MCF 10A (cell line): ENCODE data around the gene GNLY. TPM values are rescaled to one million over a fixed set of nuclear protein-coding genes. Genes with fewer than 3 reads are reported as not detected.
"Not testable (repeated sequence)": the region's sequence is repeated elsewhere in the genome, so short reads cannot be mapped to it uniquely, and the experiment has no call there.

ENCODE experiments used
- BruUV-seq: library from RNA; stranded (reverse); fragments of 400-500 nt; replicated peaks from 2 replicates; lab custom pipeline; 2021; lab: Mats Ljungman, UMichigan
- CTCF ChIA-PET: fragments of 300-600 bp; sonication (Branson Sonifier 250); formaldehyde crosslinking; extraction: SDS; loops from one replicate; lab custom pipeline; 2021; ENCODE audit warnings: antibody characterized with exemption, inconsistent platforms; lab: Yijun Ruan, JAX
- POLR2A ChIA-PET: fragments of 300-600, 350-650 bp; sonication (Branson Sonifier 250); formaldehyde crosslinking; extraction: SDS; loops from one replicate; lab custom pipeline; 2020; ENCODE audit warnings: antibody characterized with exemption, inconsistent platforms; lab: Yijun Ruan, JAX
- DNase-seq: peaks from one replicate; pipeline ENCODE4 v3.0.0-alpha.2; 2018; ENCODE audit not compliant: unreplicated experiment
- H3K27ac Mint-ChIP-seq: one replicate; pipeline ENCODE4 v1.8.0; 2022; ENCODE audit warnings: mild to moderate bottlenecking, low read depth, mixed read lengths; ENCODE audit not compliant: unreplicated experiment
- H3K27me3 Mint-ChIP-seq: one replicate; pipeline ENCODE4 v1.8.0; 2022; ENCODE audit warnings: mixed read lengths; ENCODE audit not compliant: insufficient read depth, unreplicated experiment
- H3K36me3 Mint-ChIP-seq: one replicate; pipeline ENCODE4 v1.8.0; 2022; ENCODE audit warnings: mild to moderate bottlenecking, moderate library complexity, mixed read lengths; ENCODE audit not compliant: insufficient read depth, unreplicated experiment
- H3K4me1 Mint-ChIP-seq: one replicate; pipeline ENCODE4 v1.8.0; 2022; ENCODE audit warnings: mixed read lengths; ENCODE audit not compliant: insufficient read depth, unreplicated experiment
- H3K4me3 Mint-ChIP-seq: one replicate; pipeline ENCODE4 v1.8.0; 2022; ENCODE audit warnings: mild to moderate bottlenecking, moderate library complexity, mixed read lengths; ENCODE audit not compliant: unreplicated experiment
- H3K9me3 Mint-ChIP-seq: one replicate; pipeline ENCODE4 v1.8.0; 2022; ENCODE audit warnings: mixed read lengths; ENCODE audit not compliant: unreplicated experiment
- intact Hi-C: fragments of 100-400 bp; cut with micrococcal nuclease; formaldehyde crosslinking; loops from 2 replicates; pipeline ENCODE4 v1.14.1; 2022
- total RNA-seq: library from RNA; stranded (reverse); gene quantifications from 2 replicates; pipeline ENCODE4 v1.2.3, GENCODE V29; 2022
- TF ChIP-seq, protein P1 (sequence below): fragments of 200-600 bp; IDR thresholded peaks from one replicate; pipeline ENCODE4 v1.8.0; 2022; ENCODE audit warnings: antibody characterized with exemption, mild to moderate bottlenecking; ENCODE audit not compliant: unreplicated experiment

The GNLY gene
- total RNA-seq, 1 experiment from 2014 or later, result not detected

DNA sequence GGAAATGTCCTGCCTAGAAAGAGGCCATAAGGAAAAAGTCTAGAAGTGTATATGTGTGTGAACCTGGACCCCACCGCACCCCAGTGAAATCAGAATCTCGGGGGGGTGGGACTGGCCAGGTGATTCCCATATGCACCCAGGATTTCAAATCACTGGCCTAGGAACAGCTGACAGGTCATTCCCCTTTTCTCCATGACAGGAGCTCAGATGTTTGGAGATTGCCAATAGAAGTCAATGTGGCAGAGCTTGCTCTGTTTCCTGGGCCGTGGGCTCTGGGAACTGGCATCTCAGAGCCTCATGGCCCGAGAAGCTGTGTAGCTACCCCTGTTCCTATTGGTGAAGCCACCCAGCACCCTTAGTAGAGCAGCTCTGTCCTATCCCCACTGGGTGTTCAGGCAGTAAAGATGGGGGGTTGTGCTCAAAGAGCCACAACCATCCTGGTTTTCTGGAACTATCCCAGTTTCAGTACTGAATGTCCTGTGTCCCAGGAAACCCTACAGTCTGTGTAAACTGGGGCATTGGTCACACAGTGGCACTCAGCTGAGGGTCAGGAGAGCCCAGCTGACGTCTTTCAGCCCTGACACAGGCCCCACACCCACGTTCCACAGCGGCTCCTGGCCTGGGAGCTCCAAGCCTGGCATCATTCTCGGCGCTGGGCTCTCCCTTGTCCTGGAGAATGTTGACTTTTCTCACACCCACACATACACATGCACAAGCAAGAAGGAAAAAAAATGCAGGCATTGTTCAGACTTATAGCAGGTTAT lies 18.9 kb downstream of the GNLY start:
- no peaks in the 10 kb centered on the region for H3K27me3 Mint-ChIP-seq
- no peak overlapping the region for H3K4me3 Mint-ChIP-seq
- H3K27ac Mint-ChIP-seq, result peak overlapping the region; percentile 87
- intact Hi-C loops, result no loop called here
- no peaks in the 10 kb centered on the region for H3K9me3 Mint-ChIP-seq
- no peaks in the 10 kb centered on the region for H3K36me3 Mint-ChIP-seq
- no TSS peak for BruUV-seq
- TF ChIP-seq, protein P1, sequence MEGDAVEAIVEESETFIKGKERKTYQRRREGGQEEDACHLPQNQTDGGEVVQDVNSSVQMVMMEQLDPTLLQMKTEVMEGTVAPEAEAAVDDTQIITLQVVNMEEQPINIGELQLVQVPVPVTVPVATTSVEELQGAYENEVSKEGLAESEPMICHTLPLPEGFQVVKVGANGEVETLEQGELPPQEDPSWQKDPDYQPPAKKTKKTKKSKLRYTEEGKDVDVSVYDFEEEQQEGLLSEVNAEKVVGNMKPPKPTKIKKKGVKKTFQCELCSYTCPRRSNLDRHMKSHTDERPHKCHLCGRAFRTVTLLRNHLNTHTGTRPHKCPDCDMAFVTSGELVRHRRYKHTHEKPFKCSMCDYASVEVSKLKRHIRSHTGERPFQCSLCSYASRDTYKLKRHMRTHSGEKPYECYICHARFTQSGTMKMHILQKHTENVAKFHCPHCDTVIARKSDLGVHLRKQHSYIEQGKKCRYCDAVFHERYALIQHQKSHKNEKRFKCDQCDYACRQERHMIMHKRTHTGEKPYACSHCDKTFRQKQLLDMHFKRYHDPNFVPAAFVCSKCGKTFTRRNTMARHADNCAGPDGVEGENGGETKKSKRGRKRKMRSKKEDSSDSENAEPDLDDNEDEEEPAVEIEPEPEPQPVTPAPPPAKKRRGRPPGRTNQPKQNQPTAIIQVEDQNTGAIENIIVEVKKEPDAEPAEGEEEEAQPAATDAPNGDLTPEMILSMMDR, result no peak
- ChIA-PET CTCF (interaction anchor here (0.6 to 5.3 kb wide), 10 partner anchors 9 to 176 kb away, joined by 3 to 43 read pairs (median 6); partner anchors contain the start of gene RNF181), POLR2A (interaction anchor here (0.9 to 1.3 kb wide), 3 partner anchors 10 to 59 kb away, joined by 3 to 4 read pairs (median 3); no protein-coding TSS in a partner anchor)
- H3K4me1 Mint-ChIP-seq, result peaks cover 28% of the 10 kb centered on the region
- peak; percentile 90 for DNase-seq

DNA sequence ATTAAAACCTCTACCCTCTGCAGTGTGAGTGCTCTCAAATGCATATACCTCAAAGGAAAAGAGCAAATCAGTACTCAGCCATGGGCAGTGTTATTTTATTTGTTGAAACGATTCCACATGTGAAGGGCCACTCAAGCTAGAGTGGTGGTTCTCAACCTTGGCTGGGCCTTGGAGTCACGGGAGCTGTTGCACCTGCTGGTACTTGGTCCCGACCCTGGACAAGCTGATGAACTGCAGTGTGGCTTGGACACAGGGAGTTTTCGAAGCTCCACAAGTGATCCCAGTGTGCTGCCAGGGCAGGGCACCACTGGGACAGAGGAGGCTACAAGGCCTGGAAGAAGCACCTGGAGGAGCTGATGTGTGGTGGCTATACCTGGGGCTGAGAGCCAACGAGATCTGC lies 19.7 kb downstream of the GNLY start:
- Mint-ChIP-seq H3K27me3 (no peaks in the 10 kb centered on the region), H3K9me3 (no peaks in the 10 kb centered on the region), H3K4me1 (peaks cover 25% of the 10 kb centered on the region), H3K4me3 (no peak overlapping the region), H3K36me3 (no peaks in the 10 kb centered on the region), H3K27ac (peak overlapping the region; percentile 87)
- POLR2A ChIA-PET, result interaction anchor here (1.1 to 1.3 kb wide), 2 partner anchors 9 to 58 kb away, joined by 3 to 4 read pairs; no protein-coding TSS in a partner anchor
- no TSS peak for BruUV-seq
- DNase-seq, result no peak
- intact Hi-C loops, result no loop called here
- CTCF ChIA-PET, result interaction anchor here (0.6 to 5.3 kb wide), 8 partner anchors 10 to 118 kb away, joined by 3 to 43 read pairs (median 6); no protein-coding TSS in a partner anchor
- TF ChIP-seq, protein P1, result no peak

DNA sequence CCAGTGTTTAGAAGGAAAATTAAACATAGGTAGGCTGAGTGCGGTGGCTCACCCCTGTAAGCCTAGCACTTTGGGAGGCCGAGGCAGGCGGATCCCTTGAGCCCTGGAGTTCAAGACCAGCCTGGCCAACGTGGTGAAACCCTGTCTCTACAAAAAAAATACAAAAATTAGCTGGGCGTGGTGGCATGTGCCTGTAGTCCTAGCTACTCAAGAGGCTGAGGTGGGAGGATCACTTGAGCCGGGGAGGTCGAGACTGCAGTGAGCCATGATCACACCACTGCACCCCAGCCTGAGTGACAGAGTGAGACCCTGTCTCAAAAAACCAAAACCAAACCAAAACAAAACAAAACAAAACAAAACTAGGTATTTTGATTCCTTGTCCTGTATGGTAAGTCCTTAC lies 20.3 kb downstream of the GNLY start:
- H3K36me3 Mint-ChIP-seq, intact Hi-C loops, H3K4me3 Mint-ChIP-seq, H3K9me3 Mint-ChIP-seq, BruUV-seq, DNase-seq, H3K27me3 Mint-ChIP-seq, POLR2A ChIA-PET: not testable (repeated sequence)
- H3K27ac Mint-ChIP-seq, result peak overlapping the region; percentile 87
- peaks cover 19% of the 10 kb centered on the region for H3K4me1 Mint-ChIP-seq
- CTCF ChIA-PET, result interaction anchor here (1.2 to 5.3 kb wide), 5 partner anchors 11 to 78 kb away, joined by 4 to 43 read pairs (median 11); no protein-coding TSS in a partner anchor

DNA sequence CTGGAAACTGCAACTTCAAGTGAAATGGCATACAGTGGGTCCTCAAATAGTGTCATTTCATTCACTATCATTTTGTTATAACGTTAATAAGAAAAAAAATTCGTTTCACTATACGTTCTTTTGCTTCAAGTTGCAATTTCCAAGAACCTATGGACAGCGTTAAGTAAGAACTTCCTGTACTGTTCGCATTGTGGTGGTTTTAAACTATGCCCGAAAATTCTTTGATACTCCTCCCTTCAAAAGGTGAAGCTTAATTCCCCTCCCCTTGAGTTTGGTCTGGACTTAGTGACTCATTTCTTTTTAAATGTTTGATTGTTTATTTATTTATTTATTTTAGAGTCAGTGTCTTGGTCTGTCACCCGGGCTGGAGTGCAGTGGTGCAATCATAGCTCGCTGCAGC lies 20.7 kb downstream of the GNLY start:
- BruUV-seq, result no TSS peak
- no peak overlapping the region for H3K27ac Mint-ChIP-seq
- TF ChIP-seq, protein P1, result no peak
- H3K36me3 Mint-ChIP-seq, result no peaks in the 10 kb centered on the region
- no peaks in the 10 kb centered on the region for H3K9me3 Mint-ChIP-seq
- peaks cover 16% of the 10 kb centered on the region for H3K4me1 Mint-ChIP-seq
- POLR2A ChIA-PET, result no interaction called here
- intact Hi-C loops, result no loop called here
- no peak for DNase-seq
- no peak overlapping the region for H3K4me3 Mint-ChIP-seq
- H3K27me3 Mint-ChIP-seq, result no peaks in the 10 kb centered on the region
- CTCF ChIA-PET, result interaction anchor here (1.0 to 5.3 kb wide), 5 partner anchors 10 to 365 kb away, joined by 3 to 43 read pairs (median 3); no protein-coding TSS in a partner anchor
